MCF 10A (cell line): ENCODE data around the gene GFRA1. TPM values are rescaled to one million over a fixed set of nuclear protein-coding genes. Genes with fewer than 3 reads are reported as not detected.

Experiments
- BruUV-seq: library from RNA; stranded (reverse); fragments of 400-500 nt; replicated peaks from 2 replicates; lab custom pipeline; 2021; lab: Mats Ljungman, UMichigan
- CTCF ChIA-PET: fragments of 300-600 bp; sonication (Branson Sonifier 250); formaldehyde crosslinking; extraction: SDS; loops from one replicate; lab custom pipeline; 2021; ENCODE audit warnings: antibody characterized with exemption, inconsistent platforms; lab: Yijun Ruan, JAX
- POLR2A ChIA-PET: fragments of 300-600, 350-650 bp; sonication (Branson Sonifier 250); formaldehyde crosslinking; extraction: SDS; loops from one replicate; lab custom pipeline; 2020; ENCODE audit warnings: antibody characterized with exemption, inconsistent platforms; lab: Yijun Ruan, JAX
- DNase-seq: peaks from one replicate; pipeline ENCODE4 v3.0.0-alpha.2; 2018; ENCODE audit not compliant: unreplicated experiment
- H3K27ac Mint-ChIP-seq: one replicate; pipeline ENCODE4 v1.8.0; 2022; ENCODE audit warnings: mild to moderate bottlenecking, low read depth, mixed read lengths; ENCODE audit not compliant: unreplicated experiment
- H3K27me3 Mint-ChIP-seq: one replicate; pipeline ENCODE4 v1.8.0; 2022; ENCODE audit warnings: mixed read lengths; ENCODE audit not compliant: insufficient read depth, unreplicated experiment
- H3K36me3 Mint-ChIP-seq: one replicate; pipeline ENCODE4 v1.8.0; 2022; ENCODE audit warnings: mild to moderate bottlenecking, moderate library complexity, mixed read lengths; ENCODE audit not compliant: insufficient read depth, unreplicated experiment
- H3K4me1 Mint-ChIP-seq: one replicate; pipeline ENCODE4 v1.8.0; 2022; ENCODE audit warnings: mixed read lengths; ENCODE audit not compliant: insufficient read depth, unreplicated experiment
- H3K4me3 Mint-ChIP-seq: one replicate; pipeline ENCODE4 v1.8.0; 2022; ENCODE audit warnings: mild to moderate bottlenecking, moderate library complexity, mixed read lengths; ENCODE audit not compliant: unreplicated experiment
- H3K9me3 Mint-ChIP-seq: one replicate; pipeline ENCODE4 v1.8.0; 2022; ENCODE audit warnings: mixed read lengths; ENCODE audit not compliant: unreplicated experiment
- intact Hi-C: fragments of 100-400 bp; cut with micrococcal nuclease; formaldehyde crosslinking; loops from 2 replicates; pipeline ENCODE4 v1.14.1; 2022
- total RNA-seq: library from RNA; stranded (reverse); gene quantifications from 2 replicates; pipeline ENCODE4 v1.2.3, GENCODE V29; 2022
- TF ChIP-seq, protein P1 (sequence below): fragments of 200-600 bp; IDR thresholded peaks from one replicate; pipeline ENCODE4 v1.8.0; 2022; ENCODE audit warnings: antibody characterized with exemption, mild to moderate bottlenecking; ENCODE audit not compliant: unreplicated experiment

Gene GFRA1
- total RNA-seq, 1 experiment from 2014 or later: not detected

DNA sequence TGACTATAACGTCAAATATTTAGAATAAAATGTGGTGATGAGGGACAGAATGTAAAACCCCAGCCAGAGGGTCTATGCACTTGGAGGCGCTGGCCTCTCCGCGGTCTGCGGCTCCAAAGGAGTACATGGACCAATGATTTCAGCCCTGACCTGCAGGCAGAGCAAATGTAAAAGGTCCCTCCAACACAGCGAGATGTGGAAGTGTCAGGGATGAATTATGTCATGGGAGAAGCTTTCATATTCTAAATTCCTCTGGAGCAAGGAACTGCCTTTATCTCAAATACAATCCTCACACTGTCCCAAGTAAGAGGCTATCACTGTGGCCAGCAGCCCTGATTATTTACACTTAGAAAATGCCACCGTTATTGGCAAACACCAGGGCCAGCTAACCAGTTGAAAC lies 139.4 kb downstream of the GFRA1 start:
- Mint-ChIP-seq H3K27ac (no peak overlapping the region), H3K4me1 (peaks cover under 1% of the 10 kb centered on the region), H3K4me3 (no peak overlapping the region), H3K27me3 (no peaks in the 10 kb centered on the region), H3K36me3 (no peaks in the 10 kb centered on the region), H3K9me3 (no peaks in the 10 kb centered on the region)
- ChIA-PET POLR2A (no interaction called here), CTCF (interaction anchor here (1.0 kb wide), 1 partner anchor 77 kb away, joined by 3 read pairs; no protein-coding TSS in a partner anchor)
- BruUV-seq: no TSS peak
- TF ChIP-seq, protein P1, sequence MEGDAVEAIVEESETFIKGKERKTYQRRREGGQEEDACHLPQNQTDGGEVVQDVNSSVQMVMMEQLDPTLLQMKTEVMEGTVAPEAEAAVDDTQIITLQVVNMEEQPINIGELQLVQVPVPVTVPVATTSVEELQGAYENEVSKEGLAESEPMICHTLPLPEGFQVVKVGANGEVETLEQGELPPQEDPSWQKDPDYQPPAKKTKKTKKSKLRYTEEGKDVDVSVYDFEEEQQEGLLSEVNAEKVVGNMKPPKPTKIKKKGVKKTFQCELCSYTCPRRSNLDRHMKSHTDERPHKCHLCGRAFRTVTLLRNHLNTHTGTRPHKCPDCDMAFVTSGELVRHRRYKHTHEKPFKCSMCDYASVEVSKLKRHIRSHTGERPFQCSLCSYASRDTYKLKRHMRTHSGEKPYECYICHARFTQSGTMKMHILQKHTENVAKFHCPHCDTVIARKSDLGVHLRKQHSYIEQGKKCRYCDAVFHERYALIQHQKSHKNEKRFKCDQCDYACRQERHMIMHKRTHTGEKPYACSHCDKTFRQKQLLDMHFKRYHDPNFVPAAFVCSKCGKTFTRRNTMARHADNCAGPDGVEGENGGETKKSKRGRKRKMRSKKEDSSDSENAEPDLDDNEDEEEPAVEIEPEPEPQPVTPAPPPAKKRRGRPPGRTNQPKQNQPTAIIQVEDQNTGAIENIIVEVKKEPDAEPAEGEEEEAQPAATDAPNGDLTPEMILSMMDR: no peak
- no peak for DNase-seq
- intact Hi-C loops: no loop called here

DNA sequence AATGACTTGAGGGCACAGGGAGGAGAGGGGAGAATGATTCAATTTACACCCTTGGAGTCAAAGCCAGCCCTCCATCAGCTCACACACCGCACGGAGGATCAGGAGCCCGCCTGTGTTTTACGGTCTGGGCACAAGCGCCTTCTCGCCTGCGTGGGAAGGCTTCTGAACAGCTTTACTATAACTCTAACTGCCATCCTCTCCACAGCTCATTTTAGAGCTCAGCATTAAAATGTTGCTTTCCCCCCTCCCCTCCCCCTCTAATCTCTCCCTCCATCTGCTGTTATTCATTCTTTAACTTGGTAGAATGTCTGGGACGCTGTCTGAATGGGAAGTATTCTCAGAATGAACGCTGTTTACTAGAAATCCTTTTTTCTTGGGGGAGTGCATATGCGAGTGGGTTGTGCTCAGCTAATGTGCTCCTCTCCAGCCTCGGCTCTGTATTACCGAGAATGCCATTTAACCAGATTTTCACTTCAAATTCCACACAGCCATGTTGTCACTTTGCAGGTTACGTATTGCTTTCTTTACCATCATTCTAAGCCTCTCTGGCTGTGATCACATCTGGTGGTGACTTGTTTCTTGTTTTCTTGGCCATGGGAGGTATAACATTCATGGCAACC lies 140.1 kb downstream of the GFRA1 start:
- Mint-ChIP-seq H3K9me3 (no peaks in the 10 kb centered on the region), H3K27me3 (no peaks in the 10 kb centered on the region), H3K4me1 (no peaks in the 10 kb centered on the region), H3K4me3 (no peak overlapping the region), H3K36me3 (no peaks in the 10 kb centered on the region), H3K27ac (no peak overlapping the region)
- DNase-seq: no peak
- ChIA-PET CTCF (no interaction called here), POLR2A (no interaction called here)
- intact Hi-C loops: no loop called here
- no TSS peak for BruUV-seq
- TF ChIP-seq, protein P1: no peak

DNA sequence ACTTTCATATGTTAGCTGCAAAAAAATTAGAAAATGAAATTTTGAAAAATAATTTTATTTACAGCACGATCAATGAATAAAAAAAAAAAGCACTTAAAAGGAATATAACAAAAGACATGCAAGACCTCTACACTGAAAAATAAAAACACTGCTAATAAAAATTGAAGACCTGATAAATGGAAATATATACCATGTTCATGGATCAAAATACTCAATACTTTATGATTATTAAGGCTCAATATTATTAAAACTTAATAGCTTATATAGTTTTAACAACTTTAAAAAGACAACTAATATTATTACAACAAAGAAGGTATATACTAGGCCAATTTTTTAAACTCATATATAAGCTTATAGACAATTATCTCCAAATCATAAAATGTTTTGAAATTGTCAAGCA lies 143.0 kb downstream of the GFRA1 start:
- CTCF ChIA-PET: interaction anchor here (0.5 to 0.6 kb wide), 2 partner anchors 9 to 808 kb away, joined by 3 to 4 read pairs; no protein-coding TSS in a partner anchor
- POLR2A ChIA-PET: interaction anchor here (1.3 kb wide), 1 partner anchor 11 kb away, joined by 3 read pairs; no protein-coding TSS in a partner anchor
- BruUV-seq: no TSS peak
- DNase-seq: no peak
- Mint-ChIP-seq H3K27me3 (no peaks in the 10 kb centered on the region), H3K36me3 (no peaks in the 10 kb centered on the region), H3K4me1 (no peaks in the 10 kb centered on the region), H3K9me3 (no peaks in the 10 kb centered on the region), H3K4me3 (no peak overlapping the region), H3K27ac (no peak overlapping the region)
- TF ChIP-seq, protein P1: no peak
- intact Hi-C loops: no loop called here

DNA sequence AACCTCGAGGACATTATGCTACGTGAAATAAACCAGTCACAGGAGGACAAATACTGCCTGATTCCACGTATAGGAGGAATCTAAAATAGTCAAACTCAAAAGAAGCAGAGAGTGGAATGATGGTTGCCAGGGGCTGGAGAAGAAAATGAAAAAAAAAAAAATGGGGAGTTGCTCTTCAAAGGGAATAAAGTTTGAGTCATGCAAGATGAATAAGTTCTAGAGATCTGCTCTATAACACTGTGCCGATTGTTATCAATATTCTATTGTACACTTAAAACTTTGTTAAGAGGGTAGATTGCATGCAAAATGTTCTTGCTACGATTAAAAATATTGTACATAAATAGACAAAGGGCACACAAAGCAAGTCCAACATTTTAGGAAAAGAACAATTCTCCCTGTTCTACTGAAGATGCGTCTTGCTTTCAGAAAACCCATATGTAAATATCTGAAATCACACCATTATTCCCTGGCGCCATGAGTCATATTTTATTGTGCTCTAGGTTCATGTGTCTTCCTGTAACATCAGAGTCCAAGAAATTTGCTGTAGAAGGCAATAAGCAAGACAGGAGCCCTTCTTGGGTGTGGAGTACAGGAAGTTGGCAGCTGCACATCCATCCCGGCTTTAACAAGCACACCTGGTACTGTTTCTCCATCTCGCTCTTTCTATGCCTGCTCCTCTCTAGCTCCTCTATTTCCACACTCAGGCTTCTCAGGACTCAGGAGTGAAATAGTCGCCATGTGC lies 145.9 kb downstream of the GFRA1 start:
- Mint-ChIP-seq H3K36me3 (no peaks in the 10 kb centered on the region), H3K9me3 (no peaks in the 10 kb centered on the region), H3K4me3 (no peak overlapping the region), H3K4me1 (no peaks in the 10 kb centered on the region), H3K27ac (no peak overlapping the region), H3K27me3 (no peaks in the 10 kb centered on the region)
- no peak for DNase-seq
- intact Hi-C loops: no loop called here
- TF ChIP-seq, protein P1: no peak
- CTCF ChIA-PET: no interaction called here
- POLR2A ChIA-PET: no interaction called here
- BruUV-seq: no TSS peak
